ENCODE data around the gene RCBTB2. TPM values are rescaled to one million over a fixed set of nuclear protein-coding genes. Genes with fewer than 3 reads are reported as not detected.

The RCBTB2 gene
- total RNA-seq, 1 experiment from 2014 or later: 11.7 TPM

- Histone ChIP-seq H3K56ac (ENCODE audit: insufficient read length, low read depth, low read length) (no peak overlapping the region), H3K9me3 (ENCODE audit: control insufficient read depth, low read depth, low read length) (no peaks in the 10 kb centered on the region), H3K23ac (ENCODE audit: insufficient read length, low read depth, low read length) (no peak overlapping the region), H3K4me2 (ENCODE audit: insufficient read depth, insufficient read length, low read length) (no peak overlapping the region), H3K27me3 (ENCODE audit: insufficient read depth, low read length) (no peaks in the 10 kb centered on the region), H3T11ph (ENCODE audit: low read length) (no peak overlapping the region), H3K27ac (ENCODE audit: insufficient read length, low read depth, low read length) (no peak overlapping the region), H2BK12ac (ENCODE audit: insufficient read length, low read depth, low read length) (no peak overlapping the region), H3K14ac (ENCODE audit: insufficient read depth, low read length) (no peak overlapping the region), H2BK15ac (ENCODE audit: low read depth, low read length) (no peak overlapping the region), H4K91ac (ENCODE audit: insufficient read length, low read depth, low read length) (no peak overlapping the region), H3K23me2 (ENCODE audit: insufficient read length, low read depth, low read length, poor library complexity, severe bottlenecking) (no peaks in the 10 kb centered on the region), H2AFZ (ENCODE audit: low read length) (no peak overlapping the region), H3K79me1 (ENCODE audit: insufficient read depth, low read depth, low read length, poor library complexity, severe bottlenecking) (no peaks in the 10 kb centered on the region), H3K79me2 (ENCODE audit: insufficient read depth, low read length) (no peaks in the 10 kb centered on the region), H2AK5ac (ENCODE audit: insufficient read length, low read length) (no peak overlapping the region), H3K18ac (ENCODE audit: insufficient read length, low read depth, low read length) (no peak overlapping the region), H4K8ac (replicated peaks; ENCODE audit: insufficient read length, low read depth, low read length) (no peak overlapping the region), H3K4me1 (ENCODE audit: insufficient read depth, low read length) (no peaks in the 10 kb centered on the region), H4K20me1 (ENCODE audit: control insufficient read depth, insufficient read depth, insufficient read length) (no peaks in the 10 kb centered on the region), H2BK120ac (ENCODE audit: low read depth, low read length, poor library complexity, severe bottlenecking) (no peak overlapping the region), H2BK5ac (ENCODE audit: insufficient read length, low read length) (no peak overlapping the region), H3K9ac (ENCODE audit: extremely low read depth, insufficient read length, low read length) (no peak overlapping the region), H2BK20ac (ENCODE audit: low read depth, low read length, poor library complexity, severe bottlenecking) (no peak overlapping the region), H3K4ac (ENCODE audit: low read depth, low read length) (no peak overlapping the region), H4K5ac (ENCODE audit: insufficient read length, low read depth, low read length) (no peak overlapping the region)
- DNase-seq: no peak
- Mint-ChIP-seq H3K4me1 (peaks cover 4% of the 10 kb centered on the region in 2 experiments; a peak in 2 of 4 replicates), H3K9me3 (peaks cover 2 to 5% of the 10 kb centered on the region in 2 experiments), H3K36me3 (ENCODE audit: insufficient read depth in 1 of 3, low read depth in 3 of 3) (peaks cover 0 to 2% (median 0%) of the 10 kb centered on the region in 3 experiments; a peak in 5 of 7 replicates), H3K4me3 (no peak overlapping the region), H3K27me3 (ENCODE audit: low read depth) (no peaks in the 10 kb centered on the region), H3K27ac (no peak overlapping the region)
- TF ChIP-seq, protein P1, sequence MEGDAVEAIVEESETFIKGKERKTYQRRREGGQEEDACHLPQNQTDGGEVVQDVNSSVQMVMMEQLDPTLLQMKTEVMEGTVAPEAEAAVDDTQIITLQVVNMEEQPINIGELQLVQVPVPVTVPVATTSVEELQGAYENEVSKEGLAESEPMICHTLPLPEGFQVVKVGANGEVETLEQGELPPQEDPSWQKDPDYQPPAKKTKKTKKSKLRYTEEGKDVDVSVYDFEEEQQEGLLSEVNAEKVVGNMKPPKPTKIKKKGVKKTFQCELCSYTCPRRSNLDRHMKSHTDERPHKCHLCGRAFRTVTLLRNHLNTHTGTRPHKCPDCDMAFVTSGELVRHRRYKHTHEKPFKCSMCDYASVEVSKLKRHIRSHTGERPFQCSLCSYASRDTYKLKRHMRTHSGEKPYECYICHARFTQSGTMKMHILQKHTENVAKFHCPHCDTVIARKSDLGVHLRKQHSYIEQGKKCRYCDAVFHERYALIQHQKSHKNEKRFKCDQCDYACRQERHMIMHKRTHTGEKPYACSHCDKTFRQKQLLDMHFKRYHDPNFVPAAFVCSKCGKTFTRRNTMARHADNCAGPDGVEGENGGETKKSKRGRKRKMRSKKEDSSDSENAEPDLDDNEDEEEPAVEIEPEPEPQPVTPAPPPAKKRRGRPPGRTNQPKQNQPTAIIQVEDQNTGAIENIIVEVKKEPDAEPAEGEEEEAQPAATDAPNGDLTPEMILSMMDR (conservative IDR thresholded peaks at IDR 0.05): no peak
- WGBS (ENCODE audit: extremely low coverage, insufficient read length, low lambda C conversion rate): no CpG with 5 or more reads among the region's 9 CpGs
Measured at GRCh38 chr13:48560657-48561337, 27.9 kb upstream of the RCBTB2 start.

All from H9 (cell line).